HG02571 (cell line): ENCODE measurements around the gene TRERF1.
A peak's percentile ranks its signal among the peaks of the same experiment; 100 is the strongest.

Source experiments
- ATAC-seq: cut with Tn5 transposase; IDR thresholded peaks from one replicate; pipeline ENCODE4 v1.9.1; 2021; ENCODE audit warnings: mild to moderate bottlenecking, moderate library complexity; ENCODE audit not compliant: unreplicated experiment

The TRERF1 gene

DNA sequence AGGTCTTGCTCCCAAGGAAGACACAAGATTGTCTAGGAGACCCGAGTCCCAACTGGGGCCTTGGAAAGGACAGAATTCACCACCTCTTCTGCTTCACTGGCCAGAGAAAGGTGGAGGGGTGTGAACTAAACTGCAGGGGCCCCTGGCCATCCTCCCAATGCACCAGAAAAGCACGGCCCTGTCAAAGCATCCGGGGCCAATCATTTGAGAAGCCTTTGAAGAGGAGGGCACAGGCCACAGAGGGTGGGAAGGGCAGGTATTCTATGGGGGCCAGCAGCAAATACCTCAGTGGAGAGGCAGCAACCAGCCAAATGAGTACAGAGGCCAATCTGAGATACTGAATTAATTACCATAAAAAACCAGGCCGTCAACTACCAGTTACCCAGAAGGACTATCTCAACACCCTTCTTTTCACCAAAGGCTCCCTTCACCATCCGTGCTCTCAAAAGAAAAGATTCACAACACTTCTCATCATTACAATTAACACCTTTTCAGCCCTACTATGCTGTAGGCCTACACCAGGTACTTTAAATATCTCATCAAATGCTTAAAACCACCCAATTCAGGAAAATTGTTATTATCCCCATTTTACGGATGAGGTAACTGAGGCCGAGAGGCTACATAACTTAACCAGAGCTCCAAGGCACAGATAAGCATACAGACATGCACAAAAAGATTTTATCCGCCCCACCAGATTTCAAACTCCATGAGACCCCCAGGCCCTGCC lies 50.7 kb downstream of the TRERF1 start:
- ATAC-seq = no peak

GRCh38 chr6:42400061-42400760 lies 51.5 kb downstream of the TRERF1 start:
- no peak for ATAC-seq

DNA sequence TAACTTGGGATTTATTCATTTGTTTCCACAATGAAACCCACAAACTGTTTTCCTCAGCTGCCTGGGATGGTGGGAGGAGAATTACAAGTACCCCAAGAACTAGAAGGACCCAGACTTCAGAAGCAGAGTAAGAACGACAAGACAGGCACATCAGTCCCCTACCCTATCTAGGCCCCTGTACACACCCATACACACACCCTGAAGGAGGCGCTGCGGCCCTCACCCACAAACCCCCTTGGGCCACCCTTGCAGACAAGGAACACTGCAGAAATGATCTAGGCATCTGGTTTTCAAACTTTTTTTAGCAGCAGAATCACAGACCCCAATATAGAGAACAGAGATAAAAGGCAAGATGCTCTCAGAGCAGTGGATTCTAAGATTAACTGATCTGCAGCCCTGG lies 55.0 kb downstream of the TRERF1 start:
- ATAC-seq = no peak

- no peak for ATAC-seq
These were observed 56.7 kb downstream of the TRERF1 start for GRCh38 chr6:42394881-42395620.

- ATAC-seq = no peak
These were observed 57.6 kb downstream of the TRERF1 start for GRCh38 chr6:42394151-42394550.

DNA sequence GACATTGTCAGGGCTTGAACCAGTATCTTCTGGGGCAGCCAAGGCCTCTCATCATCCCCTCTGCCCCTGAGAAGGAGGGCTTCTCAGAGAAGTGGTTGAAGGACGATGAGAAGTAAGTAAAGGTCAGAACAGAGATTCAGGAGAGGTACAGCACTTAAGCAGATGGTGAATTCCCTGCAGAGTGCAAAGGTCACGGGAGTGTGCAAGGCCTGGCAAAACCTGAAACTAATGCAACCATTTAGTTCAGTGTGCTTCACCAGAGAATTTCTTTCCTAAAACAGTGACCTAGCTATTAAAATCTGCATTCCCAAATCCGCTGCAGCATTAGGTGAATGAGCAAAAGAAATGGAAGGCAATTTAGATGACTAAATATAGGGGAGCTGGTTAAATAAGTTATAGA lies 58.4 kb downstream of the TRERF1 start:
- no peak for ATAC-seq

GRCh38 chr6:42392833-42393232 lies 58.9 kb downstream of the TRERF1 start:
- no peak for ATAC-seq

DNA sequence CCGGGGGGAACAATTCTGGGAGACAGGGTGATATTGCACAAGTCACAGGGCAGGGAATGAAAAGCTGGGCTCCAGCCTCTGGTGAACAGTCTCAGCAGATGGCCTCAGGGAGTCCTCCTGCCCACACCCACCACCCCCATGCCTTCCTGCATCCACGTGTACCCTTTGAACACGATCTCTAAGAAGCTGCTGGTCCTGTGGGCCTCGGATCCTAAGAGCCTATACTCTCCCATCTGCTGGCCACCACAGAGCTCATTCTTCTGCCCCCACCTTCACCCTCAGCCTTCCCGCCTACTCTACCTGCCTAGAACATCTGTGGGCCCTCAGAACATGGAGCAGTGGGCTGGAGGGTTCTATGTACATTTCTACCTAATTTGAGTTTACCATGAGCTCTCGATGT lies 60.3 kb downstream of the TRERF1 start:
- ATAC-seq = no peak

- ATAC-seq = peak; percentile 43
These were observed 61.3 kb downstream of the TRERF1 start for GRCh38 chr6:42390228-42390934.

- no peak for ATAC-seq
These were observed 62.0 kb downstream of the TRERF1 start for GRCh38 chr6:42389736-42390135.

DNA sequence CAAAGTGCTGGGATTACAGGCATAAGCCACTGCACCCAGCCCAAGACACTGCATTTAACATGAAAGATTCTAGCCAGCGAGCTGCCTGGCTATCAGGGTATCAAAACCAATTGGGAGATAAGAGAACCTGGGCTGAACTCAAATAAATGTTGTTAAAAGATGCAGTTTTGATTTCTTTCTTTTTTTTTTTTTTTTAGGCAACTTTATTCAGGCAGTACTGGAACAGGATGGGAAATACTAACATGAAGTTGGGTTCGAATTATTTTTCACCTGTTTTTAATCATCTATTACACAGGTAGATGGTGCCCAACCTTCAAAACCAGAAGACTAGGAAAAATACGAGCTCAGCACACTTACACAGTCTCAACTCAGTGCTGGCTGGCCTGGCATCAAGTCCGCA lies 63.7 kb downstream of the TRERF1 start:
- ATAC-seq = no peak

DNA sequence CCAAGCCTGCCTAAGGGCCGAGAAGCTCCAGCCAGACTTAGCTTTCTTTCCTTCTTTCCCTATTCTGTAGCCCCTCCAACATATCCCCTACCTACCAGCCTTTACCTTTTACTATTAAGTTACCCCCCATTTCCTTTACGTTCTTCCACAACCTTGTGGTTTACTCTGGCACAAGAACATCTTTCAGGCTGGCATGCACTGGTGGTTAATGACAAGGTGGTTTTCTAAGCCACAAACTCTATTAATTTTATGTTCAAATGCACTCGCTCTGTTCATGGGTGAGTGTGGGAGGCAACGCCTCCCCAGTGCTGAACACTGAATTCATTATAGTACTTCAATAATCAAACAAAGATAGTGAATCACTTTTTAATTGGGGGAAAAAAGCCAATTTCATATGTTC lies 64.4 kb downstream of the TRERF1 start:
- ATAC-seq = no peak

- no peak for ATAC-seq
These were observed 66.4 kb downstream of the TRERF1 start for GRCh38 chr6:42385339-42385738.

DNA sequence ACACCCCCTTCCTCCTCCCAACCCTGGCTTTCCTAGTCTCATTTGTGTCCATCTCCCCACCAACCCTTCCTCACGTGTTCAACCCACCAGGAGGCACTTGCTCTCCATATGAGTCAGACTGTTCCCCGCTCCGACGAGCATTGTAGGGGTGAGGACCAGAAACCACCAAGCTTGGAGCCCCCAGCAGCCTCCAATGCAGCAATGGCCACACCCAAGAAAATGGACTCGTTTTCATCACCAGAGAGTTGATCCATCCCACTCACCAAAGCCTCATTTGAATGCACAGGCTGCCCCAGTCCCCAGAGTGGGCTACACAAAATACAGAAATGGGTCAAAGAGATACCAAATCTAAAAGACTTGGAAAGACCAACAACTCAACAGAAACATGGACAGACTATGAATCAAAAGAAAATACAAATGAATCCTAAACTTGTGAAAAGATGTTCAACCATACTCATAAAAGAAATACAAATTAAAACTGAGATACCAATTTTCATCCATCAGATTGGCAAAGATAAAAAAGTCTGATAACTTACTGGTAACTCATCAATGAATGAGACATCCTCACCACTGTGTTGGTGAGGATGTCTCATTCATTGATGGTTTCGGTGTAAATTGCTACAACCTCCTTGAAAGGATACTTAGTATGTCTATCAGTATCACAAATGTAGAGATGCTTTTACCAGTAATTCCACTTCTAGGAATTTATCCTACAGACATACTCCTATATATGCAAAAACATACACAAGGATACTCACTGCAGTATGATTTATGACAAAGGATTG lies 68.1 kb downstream of the TRERF1 start:
- no peak for ATAC-seq

DNA sequence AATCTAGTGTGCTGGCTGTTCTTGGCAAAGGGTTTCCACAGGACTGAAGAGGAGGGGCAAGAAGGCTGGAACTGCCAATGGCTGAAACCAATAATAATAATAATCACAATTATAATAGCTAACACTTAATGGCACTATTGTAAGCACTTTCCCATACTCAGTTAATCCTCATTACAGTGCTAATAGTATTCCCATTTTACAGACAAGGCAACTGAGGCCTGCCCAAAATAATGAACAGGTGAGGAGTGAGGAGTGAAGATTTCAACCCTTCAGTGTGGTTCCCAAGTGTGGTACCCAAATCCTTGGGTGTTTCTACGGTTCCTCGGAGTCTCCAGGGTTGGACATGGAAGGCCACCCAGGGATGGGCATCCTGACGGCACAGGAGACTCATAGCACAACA lies 69.9 kb downstream of the TRERF1 start:
- ATAC-seq = no peak

DNA sequence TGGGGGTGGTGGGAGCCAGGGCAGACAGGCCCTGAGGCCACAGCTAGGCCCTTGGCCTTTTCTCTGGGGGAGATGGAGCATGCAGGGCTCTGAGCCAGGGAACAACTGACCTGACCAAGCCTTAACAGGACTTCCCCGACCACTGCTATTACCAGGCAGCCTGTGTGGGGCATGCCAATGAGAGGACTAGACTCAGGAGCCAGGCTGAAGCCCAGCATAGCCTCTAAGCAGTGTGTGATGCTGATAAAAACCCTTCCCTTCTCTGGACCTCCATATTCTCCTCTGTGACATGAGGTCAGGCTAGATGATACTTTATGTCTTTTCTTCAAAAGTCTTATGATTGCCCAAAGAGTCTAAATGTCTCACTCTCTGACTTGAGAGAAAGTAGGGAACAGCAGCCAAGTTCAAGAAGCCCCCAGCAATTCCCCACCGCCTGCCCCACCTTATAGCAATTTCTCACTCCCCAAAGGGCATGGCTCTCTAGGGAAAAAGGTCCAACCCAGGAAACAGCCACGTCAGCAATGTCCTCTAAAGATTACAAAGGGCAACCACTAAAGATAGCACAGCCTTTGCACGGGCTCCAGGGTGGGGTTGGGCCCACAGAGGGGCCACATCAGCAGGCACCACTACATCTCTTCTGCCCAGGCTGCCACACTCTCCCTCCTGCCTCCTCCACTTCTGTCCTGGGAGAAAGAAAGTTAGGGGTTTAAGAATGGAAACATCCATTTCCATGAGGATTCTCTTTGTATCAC lies 71.3 kb downstream of the TRERF1 start:
- ATAC-seq = no peak

- no peak for ATAC-seq
These were observed 73.2 kb downstream of the TRERF1 start for GRCh38 chr6:42378536-42378935.

GRCh38 chr6:42378125-42378524 lies 73.6 kb downstream of the TRERF1 start:
- ATAC-seq = no peak

- no peak for ATAC-seq
These were observed 76.6 kb downstream of the TRERF1 start for GRCh38 chr6:42375007-42375635.
